ENCODE results near the gene L1TD1.

GRCh38 chr1:62187548-62187947 lies 7.1 kb upstream of the L1TD1 start:
- no peak for TF ChIP-seq POLR2AphosphoS5 (IDR thresholded peaks at IDR 0.05)
- TF ChIP-seq CTCF (IDR thresholded peaks at IDR 0.05) = no peak

All from breast epithelium (tissue), 3 donors.